ENCODE measurements around the gene IGSF5.

GRCh38 chr21:39738566-39738965, 6.4 kb upstream of the IGSF5 start:
- TF ChIP-seq CTCF (IDR thresholded peaks at IDR 0.05; ENCODE audit: low read depth, low read length, missing input control) = no peak
- TF ChIP-seq FOXA1 (IDR thresholded peaks at IDR 0.05) = no peak
- TF ChIP-seq MAX (IDR thresholded peaks at IDR 0.05) = no peak
- no peak for TF ChIP-seq JUND (IDR thresholded peaks at IDR 0.05)
- TF ChIP-seq TAF1 (conservative IDR thresholded peaks at IDR 0.05) = no peak
- TF ChIP-seq SP1 (IDR thresholded peaks at IDR 0.05) = no peak
- TF ChIP-seq GABPA (IDR thresholded peaks at IDR 0.05 in 1 of 2, conservative IDR thresholded peaks at IDR 0.05 in 1 of 2) = no peak
- TF ChIP-seq EGR1 (IDR thresholded peaks at IDR 0.05; ENCODE audit: low read depth in 2 of 2) = no peak
- no peak for TF ChIP-seq REST (IDR thresholded peaks at IDR 0.05)
